Measurements from ENCODE around the gene MFSD8. TPM values are rescaled to one million over a fixed set of nuclear protein-coding genes. Genes with fewer than 3 reads are reported as not detected.

The MFSD8 gene
- total and polyA plus RNA-seq, 8 donors, result 1.8 to 65.9 (median 12.2) TPM

- no peaks in the 10 kb centered on the region for H3K36me3 ChIP-seq
- peaks cover 0 to 11% (median 2%) of the 10 kb centered on the region in 4 donors for H3K4me1 ChIP-seq
- DNase-seq, result no peak
- H3K4me3 ChIP-seq, result no peak overlapping the region
- no peak overlapping the region for H3K27ac ChIP-seq
- no peak for TF ChIP-seq EP300 (IDR thresholded peaks at IDR 0.05)
- TF ChIP-seq, protein P1, sequence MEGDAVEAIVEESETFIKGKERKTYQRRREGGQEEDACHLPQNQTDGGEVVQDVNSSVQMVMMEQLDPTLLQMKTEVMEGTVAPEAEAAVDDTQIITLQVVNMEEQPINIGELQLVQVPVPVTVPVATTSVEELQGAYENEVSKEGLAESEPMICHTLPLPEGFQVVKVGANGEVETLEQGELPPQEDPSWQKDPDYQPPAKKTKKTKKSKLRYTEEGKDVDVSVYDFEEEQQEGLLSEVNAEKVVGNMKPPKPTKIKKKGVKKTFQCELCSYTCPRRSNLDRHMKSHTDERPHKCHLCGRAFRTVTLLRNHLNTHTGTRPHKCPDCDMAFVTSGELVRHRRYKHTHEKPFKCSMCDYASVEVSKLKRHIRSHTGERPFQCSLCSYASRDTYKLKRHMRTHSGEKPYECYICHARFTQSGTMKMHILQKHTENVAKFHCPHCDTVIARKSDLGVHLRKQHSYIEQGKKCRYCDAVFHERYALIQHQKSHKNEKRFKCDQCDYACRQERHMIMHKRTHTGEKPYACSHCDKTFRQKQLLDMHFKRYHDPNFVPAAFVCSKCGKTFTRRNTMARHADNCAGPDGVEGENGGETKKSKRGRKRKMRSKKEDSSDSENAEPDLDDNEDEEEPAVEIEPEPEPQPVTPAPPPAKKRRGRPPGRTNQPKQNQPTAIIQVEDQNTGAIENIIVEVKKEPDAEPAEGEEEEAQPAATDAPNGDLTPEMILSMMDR (IDR thresholded peaks at IDR 0.05), result no peak
- TF ChIP-seq POLR2A (IDR thresholded peaks at IDR 0.05), result no peak
- no peak for TF ChIP-seq POLR2AphosphoS5 (IDR thresholded peaks at IDR 0.05)
- H3K9me3 ChIP-seq, result no peaks in the 10 kb centered on the region
- intact Hi-C loops (cut with DNase I; ENCODE audit: low total_unique reads), result no loop called here
- no peaks in the 10 kb centered on the region for H3K27me3 ChIP-seq
Measured at GRCh38 chr4:127870281-127870680, 94.7 kb downstream of the MFSD8 start.

GRCh38 chr4:127868196-127868595, 96.8 kb downstream of the MFSD8 start:
- H3K27ac ChIP-seq, result no peak overlapping the region
- intact Hi-C loops (cut with DNase I; ENCODE audit: low total_unique reads), result no loop called here
- H3K4me1 ChIP-seq, result peaks cover 0 to 11% (median 2%) of the 10 kb centered on the region in 4 donors
- TF ChIP-seq POLR2AphosphoS5 (IDR thresholded peaks at IDR 0.05) (no peak), POLR2A (IDR thresholded peaks at IDR 0.05) (no peak), EP300 (IDR thresholded peaks at IDR 0.05) (no peak)
- TF ChIP-seq, protein P1 (IDR thresholded peaks at IDR 0.05), result no peak
- no peaks in the 10 kb centered on the region for H3K9me3 ChIP-seq
- H3K36me3 ChIP-seq, result no peaks in the 10 kb centered on the region
- no peaks in the 10 kb centered on the region for H3K27me3 ChIP-seq
- H3K4me3 ChIP-seq, result no peak overlapping the region
- WGBS, 5 donors, result 91 to 96% (median 94%) methylated on average over 2 of the region's 2 CpGs
- DNase-seq, result no peak

Small RNA genes lying within 50 kb of the gene (small RNA-seq; reads per million reads assigned to genes)
- gene RNU6-583P, result 0 reads per million in 4 donors

Other genes with a start within 250 kb of the MFSD8 start
- not detected for gene SLC25A31, start 234.8 kb downstream of the MFSD8 start, total RNA-seq
- gene SLC25A31, start 234.8 kb downstream of the MFSD8 start, polyA plus RNA-seq, result not detected
- 10 to 100 TPM in 1 of 5 donors, 1 to 10 TPM in 3, under 1 TPM in 1; 0.87 to 17.0 (median 3.7) TPM for gene HSPA4L, start 182.9 kb downstream of the MFSD8 start, total RNA-seq
- 1 to 10 TPM in 2 of 3 donors, under 1 TPM in 1; 0.56 to 2.8 (median 1.2) TPM for gene HSPA4L, start 182.9 kb downstream of the MFSD8 start, polyA plus RNA-seq
- gene PLK4, start 84.3 kb downstream of the MFSD8 start, total RNA-seq, result 10 to 100 TPM in 2 of 5 donors, 1 to 10 TPM in 3; 1.2 to 13.8 (median 9.9) TPM
- 1 to 10 TPM; 1.5 to 3.2 (median 2.0) TPM for gene PLK4, start 84.3 kb downstream of the MFSD8 start, polyA plus RNA-seq
- gene ABHD18, start 233 bp upstream of the MFSD8 start, total RNA-seq, result 10 to 100 TPM in 4 of 5 donors, 1 to 10 TPM in 1; 9.6 to 27.2 (median 13.4) TPM
- gene ABHD18, start 233 bp upstream of the MFSD8 start, polyA plus RNA-seq, result 1 to 10 TPM; 3.1 to 5.7 (median 3.4) TPM
- 100 to 1,000 TPM in 1 of 5 donors, 10 to 100 TPM in 3, 1 to 10 TPM in 1; 2.3 to 113 (median 40.7) TPM for gene LARP1B, start 96.1 kb upstream of the MFSD8 start, total RNA-seq
- 10 to 100 TPM; 10.7 to 17.4 (median 13.4) TPM for gene LARP1B, start 96.1 kb upstream of the MFSD8 start, polyA plus RNA-seq